GM21737 (cell line): ENCODE measurements around the gene ACVR1B.

Experiments used
- ATAC-seq: cut with Tn5 transposase; IDR thresholded peaks from one replicate; pipeline ENCODE4 v1.9.1; 2021; ENCODE audit warnings: mild to moderate bottlenecking, moderate library complexity; ENCODE audit not compliant: unreplicated experiment

Gene ACVR1B

DNA sequence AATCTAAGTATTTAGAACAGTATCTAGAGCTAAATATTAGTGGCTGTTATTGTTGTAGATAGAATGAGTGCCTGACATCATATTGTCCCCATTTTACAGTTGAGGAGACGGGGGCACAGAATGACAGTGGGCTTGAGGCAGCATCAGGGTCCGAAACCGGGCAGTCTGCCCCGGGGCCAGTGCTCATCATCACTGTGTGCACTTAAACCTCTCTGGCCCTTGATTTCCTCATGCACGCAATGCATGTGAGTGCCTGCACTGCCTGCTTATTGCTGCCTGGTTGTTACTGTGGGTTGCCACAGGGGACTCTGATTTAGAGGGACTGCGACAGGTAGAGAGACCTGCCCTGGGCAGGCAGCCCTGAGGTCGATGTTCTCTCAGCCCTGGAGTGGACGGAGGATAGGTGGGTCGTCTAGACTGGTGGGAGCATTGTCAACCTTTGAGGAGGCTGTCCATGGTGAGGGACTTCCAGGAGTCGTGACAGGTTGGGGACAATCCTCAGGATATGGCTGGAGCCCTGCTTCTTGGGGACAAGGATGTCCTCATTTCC is 34.4 kb upstream of the ACVR1B start:
- ATAC-seq, result no peak

DNA sequence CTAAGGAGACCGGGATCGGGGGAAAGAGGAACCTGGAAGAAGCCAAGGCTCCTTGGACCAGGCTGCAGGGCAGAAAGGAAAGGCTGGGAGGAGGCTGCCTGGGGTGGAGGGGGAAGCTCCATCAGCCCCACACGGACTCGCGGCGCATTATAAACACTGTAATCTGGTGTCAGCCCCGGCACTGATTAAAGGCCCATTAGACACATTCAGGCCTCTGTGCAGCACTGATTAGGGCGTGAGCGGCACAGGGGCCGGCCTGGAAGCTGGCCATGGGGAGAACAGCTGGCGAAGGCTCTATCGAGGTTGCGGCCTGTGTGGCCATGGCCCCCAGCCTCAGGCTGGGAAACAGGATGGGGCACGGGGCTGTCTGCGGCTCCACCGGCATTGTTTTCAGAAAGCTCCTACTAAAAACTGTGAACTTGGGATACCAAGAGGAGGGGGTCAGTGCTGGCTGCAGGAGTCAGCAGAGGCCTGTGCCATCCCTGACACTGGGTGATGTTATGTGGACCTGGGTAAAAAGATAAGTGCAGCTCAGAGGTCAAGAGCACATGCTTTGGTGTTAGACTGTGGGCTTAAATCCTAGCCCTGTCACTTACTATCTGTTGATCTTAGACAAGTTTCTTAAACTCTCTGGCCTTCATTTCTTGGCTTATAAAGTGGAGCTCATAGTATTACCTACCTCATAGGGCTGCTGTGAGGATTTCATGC is 33.6 kb upstream of the ACVR1B start:
- no peak for ATAC-seq

- no peak for ATAC-seq
Measured at GRCh38 chr12:51920046-51920445, 31.5 kb upstream of the ACVR1B start.

- ATAC-seq, result no peak
Measured at GRCh38 chr12:51921017-51921725, 30.3 kb upstream of the ACVR1B start.

- no peak for ATAC-seq
Measured at GRCh38 chr12:51922146-51922545, 29.4 kb upstream of the ACVR1B start.

DNA sequence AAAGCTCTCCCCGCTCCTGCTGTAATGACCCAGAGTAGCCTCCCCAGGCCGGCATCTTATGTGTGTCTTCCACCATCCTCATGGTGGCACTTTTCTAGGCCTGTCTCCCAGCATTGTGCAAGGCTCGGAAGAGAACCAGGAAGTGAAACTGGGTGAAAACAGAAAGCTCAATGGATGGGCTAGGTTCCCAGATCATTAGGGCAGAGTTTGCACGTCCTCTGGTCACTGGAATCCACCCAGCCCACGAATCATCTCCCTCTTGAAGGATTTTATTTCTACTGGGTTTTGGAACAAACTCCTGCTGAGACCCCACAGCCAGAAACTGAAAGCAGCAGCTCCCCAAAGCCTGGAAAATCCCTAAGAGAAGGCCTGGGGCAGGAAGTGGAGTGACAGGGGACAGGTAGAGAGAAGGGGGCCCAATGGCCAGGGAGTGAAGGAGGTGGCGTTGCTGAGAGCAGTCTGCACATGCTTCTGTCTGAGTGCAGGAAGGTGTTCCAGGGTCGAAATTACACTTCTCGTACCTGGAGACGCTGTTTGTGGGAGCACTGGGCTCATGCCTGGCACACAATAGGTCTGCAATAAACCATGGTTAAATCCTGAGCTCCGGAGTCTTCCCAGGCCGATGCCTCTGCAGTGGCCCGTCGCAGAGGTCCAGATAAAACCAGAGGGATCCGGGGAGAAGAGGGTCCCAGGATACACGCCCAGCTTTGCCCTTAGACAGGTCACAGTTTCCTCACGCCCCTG is 28.6 kb upstream of the ACVR1B start:
- no peak for ATAC-seq

GRCh38 chr12:51923506-51924365 is 27.8 kb upstream of the ACVR1B start:
- ATAC-seq, result no peak

GRCh38 chr12:51924551-51925319 is 26.8 kb upstream of the ACVR1B start:
- no peak for ATAC-seq

DNA sequence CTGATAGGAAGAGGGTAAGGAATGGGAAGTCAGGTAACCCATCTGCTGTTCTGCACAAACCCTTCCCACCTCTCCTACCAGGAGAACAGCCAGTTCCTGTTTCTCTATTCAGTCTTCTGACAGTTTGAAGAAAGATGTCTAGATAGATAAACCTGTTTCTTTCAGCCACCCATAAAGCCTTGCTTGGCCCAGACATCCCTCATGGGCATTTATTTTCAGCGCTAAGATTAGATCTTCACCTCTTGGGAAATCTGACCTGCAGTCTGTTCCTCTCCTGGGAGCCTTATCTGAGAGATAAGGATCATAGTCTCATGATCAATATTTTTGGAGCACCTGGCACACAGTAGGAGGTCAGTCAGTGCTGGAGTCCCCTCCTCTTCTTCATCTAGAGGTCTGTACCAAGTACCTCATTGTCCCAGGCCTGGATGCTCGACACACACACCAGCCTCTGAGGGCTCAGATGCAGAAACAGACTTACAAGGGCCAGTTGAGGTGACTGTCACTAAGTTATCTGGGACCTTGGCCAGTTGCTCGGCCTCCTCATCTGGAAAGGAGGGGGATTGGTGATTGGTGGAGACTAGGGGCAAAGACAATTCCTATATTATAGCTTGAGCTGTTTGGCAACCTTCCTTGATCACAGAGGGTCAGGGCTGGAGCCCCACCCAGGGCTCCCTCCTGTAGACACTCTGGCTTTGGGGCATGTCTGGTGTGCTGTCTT is 26.0 kb upstream of the ACVR1B start:
- ATAC-seq, result no peak

DNA sequence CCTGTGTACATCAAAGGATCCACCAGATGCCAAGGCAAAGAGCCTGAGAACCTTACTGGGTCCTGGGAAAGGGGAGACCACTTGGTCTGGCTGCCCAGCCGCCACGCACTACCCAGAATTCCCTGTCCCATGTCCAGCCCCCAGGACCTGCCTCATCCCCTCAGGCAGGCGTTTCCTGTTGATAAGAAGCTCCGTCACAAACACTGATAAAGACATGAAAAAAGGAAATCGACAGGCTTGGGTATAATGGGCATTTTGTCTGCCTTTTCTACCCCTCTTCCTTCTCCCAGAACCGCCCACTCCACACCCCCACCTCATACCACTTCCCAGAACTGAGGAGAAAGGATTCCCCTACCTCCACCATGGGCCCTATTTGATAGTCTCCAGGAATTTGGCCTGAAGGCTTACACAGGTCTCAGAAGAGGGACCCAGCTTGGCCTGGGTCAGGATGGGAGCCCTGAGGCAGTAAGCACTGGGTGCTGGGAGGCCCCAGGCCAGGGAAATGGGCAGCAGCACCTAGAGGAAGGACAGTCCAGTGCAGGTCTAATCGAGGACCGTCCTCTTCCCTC is 25.4 kb upstream of the ACVR1B start:
- ATAC-seq, result no peak

DNA sequence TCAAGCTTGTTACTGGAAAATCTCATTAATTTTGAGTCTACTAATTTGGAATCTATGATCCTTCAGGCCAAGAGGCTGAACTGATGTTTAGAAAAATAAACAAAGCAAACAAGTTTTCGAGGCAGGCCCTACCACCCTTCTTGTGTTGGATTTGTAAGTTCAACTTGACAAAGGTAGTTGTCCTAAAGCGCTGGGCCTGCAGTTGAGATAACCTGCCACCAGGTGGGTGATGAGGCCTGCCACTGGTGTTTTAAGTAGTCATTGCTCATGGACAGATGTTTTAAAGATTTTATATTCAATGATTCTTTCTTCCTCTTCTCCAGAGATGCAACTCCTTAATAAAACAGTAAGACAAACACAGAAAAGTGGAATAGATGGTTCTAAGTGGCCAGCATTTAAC is 24.8 kb upstream of the ACVR1B start:
- ATAC-seq, result no peak

- ATAC-seq, result no peak
Measured at GRCh38 chr12:51932218-51933076, 19.1 kb upstream of the ACVR1B start.

GRCh38 chr12:51934080-51934479 is 17.4 kb upstream of the ACVR1B start:
- ATAC-seq, result no peak

GRCh38 chr12:51937926-51938325 is 13.6 kb upstream of the ACVR1B start:
- no peak for ATAC-seq

- no peak for ATAC-seq
Measured at GRCh38 chr12:51938726-51939125, 12.8 kb upstream of the ACVR1B start.

DNA sequence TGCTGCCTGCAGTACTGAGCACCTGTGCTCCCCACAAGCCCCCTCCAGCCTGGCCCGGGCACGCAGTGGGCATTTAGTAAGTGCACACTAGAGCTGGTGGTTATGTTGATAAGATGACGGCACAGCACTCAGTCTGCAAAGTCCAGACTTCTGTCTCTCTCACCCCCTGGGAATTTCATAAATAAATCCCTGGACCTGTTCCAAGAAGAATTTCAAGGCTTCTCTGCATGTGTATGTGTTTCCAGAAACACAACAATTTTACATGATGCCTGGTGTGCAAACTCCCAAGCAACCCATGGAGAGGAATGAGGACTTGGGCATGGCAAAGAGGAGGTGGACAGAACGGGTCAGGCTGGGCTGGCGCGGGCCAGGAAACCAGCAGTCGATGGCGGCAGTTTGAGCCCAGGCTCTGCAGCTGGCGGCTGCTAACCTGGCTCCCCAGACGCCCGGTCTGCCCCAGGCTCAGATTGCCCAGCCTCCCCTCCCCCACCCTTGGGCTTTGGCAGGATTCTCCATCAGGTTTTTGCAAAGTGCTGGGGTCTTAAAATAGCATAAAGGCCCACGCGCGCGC is 10.4 kb upstream of the ACVR1B start:
- ATAC-seq, result no peak

DNA sequence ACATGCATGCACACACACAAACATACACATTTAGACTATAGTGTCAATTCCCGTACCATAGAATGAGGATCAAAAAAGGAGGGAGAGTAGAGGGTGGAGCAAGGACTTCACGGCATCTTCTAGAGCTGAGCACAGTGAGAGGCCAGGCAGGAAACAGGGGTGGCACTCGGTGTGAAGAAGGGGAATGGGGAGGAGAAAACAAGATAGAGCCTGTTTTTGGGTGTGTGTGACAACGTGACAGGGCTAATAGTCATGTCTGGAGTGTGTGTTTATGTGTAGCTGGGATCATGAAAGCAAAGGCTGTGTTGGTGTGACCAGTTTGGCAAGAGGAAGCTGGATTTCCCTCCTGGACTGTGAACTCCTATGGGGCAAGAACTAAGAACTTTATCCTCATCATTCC is 9.9 kb upstream of the ACVR1B start:
- no peak for ATAC-seq

- no peak for ATAC-seq
Measured at GRCh38 chr12:51942056-51942455, 9.4 kb upstream of the ACVR1B start.
